SK-N-MC (cell line): ENCODE measurements around the gene ERG.

Experiments used
- DNase-seq: peaks from one replicate; pipeline ENCODE4 v3.0.0-alpha.2; 2011; ENCODE audit warnings: low read depth, low spot score
- H3K27ac ChIP-seq: fragments of 200-600 bp; sonication (generic); 2 replicates; pipeline ENCODE4 v1.5.1; 2016; ENCODE audit warnings: mixed run types
- H3K36me3 ChIP-seq: fragments of 200-600 bp; sonication (generic); 2 replicates; pipeline ENCODE4 v1.6.1; 2017; ENCODE audit warnings: antibody characterized with exemption, low read length, mixed read lengths; ENCODE audit not compliant: insufficient read depth
- H3K4me3 ChIP-seq: fragments of 200-600 bp; sonication (generic); 2 replicates; pipeline ENCODE4 v1.5.1; 2016
- H3K9ac ChIP-seq: fragments of 200-600 bp; sonication (generic); 2 replicates; pipeline ENCODE4 v1.8.0; 2017; ENCODE audit warnings: mixed run types, mixed read lengths; ENCODE audit not compliant: insufficient read length
- H3K9me3 ChIP-seq: fragments of 200-600 bp; sonication (generic); 2 replicates; pipeline ENCODE4 v1.6.1; 2017; ENCODE audit warnings: low read depth, mild to moderate bottlenecking, antibody characterized with exemption, low read length, moderate library complexity, mixed read lengths
- EZH2 ChIP-seq: fragments of 200-600 bp; sonication (generic); IDR thresholded peaks from one replicate; pipeline ENCODE4 v1.6.1; 2017; ENCODE audit warnings: antibody characterized with exemption
- FOXP2 ChIP-seq: optimal IDR thresholded peaks from 2 replicates; pipeline ENCODE3; 2011; ENCODE audit warnings: mild to moderate bottlenecking, moderate library complexity; ENCODE audit not compliant: insufficient read depth; ENCODE audit errors: extremely low read length, control extremely low read depth
- POLR2AphosphoS5 ChIP-seq: IDR thresholded peaks from 2 replicates; pipeline ENCODE4 v1.6.1; 2012; ENCODE audit warnings: mild to moderate bottlenecking, low read depth, low read length, borderline replicate concordance

Gene ERG

GRCh38 chr21:38333301-38334272 is 164.7 kb downstream of the ERG start:
- H3K36me3 ChIP-seq, result no peaks in the 10 kb centered on the region
- H3K9ac ChIP-seq, result no peak overlapping the region
- no peak for DNase-seq
- TF ChIP-seq POLR2AphosphoS5, result no peak
- no peak for TF ChIP-seq FOXP2
- TF ChIP-seq EZH2, result no peak
- H3K4me3 ChIP-seq, result no peak overlapping the region
- no peaks in the 10 kb centered on the region for H3K9me3 ChIP-seq
- no peak overlapping the region for H3K27ac ChIP-seq

GRCh38 chr21:38330666-38331065 is 167.6 kb downstream of the ERG start:
- no peak for TF ChIP-seq POLR2AphosphoS5
- TF ChIP-seq EZH2, result no peak
- no peak for TF ChIP-seq FOXP2
- no peaks in the 10 kb centered on the region for H3K36me3 ChIP-seq

More at GRCh38 chr21:38330666-38331065, 167.6 kb downstream of the ERG start:
- H3K9ac ChIP-seq, result no peak overlapping the region
- H3K9me3 ChIP-seq, result no peaks in the 10 kb centered on the region
- no peak overlapping the region for H3K4me3 ChIP-seq
- DNase-seq, result no peak
- H3K27ac ChIP-seq, result no peak overlapping the region
